Effector CD4-positive, alpha-beta T cell (primary cell): ENCODE results near the gene CFAP58.

ENCODE experiments used
- DNase-seq: peaks from one replicate; pipeline ENCODE4 v3.0.0-alpha.2; 2020

Gene CFAP58

DNA sequence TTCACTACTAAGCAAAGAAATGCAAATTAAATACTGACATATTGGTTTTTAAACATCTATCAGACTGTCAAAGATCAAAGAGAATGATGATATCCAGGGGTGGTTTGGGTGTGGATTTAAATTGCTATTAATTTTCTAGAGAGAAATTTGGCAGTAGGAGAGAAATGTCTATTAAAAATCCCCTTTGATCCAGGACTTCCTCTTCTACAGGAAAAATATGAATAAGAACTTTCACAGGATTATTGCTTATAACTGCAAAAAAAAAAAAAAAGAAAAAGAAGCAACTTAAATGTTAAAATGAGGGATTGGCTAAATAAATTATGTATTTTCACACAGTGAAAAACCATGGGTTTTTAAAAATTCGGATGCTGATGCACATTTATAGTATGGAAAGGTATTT lies 21.0 kb downstream of the CFAP58 start:
- no peak for DNase-seq

DNA sequence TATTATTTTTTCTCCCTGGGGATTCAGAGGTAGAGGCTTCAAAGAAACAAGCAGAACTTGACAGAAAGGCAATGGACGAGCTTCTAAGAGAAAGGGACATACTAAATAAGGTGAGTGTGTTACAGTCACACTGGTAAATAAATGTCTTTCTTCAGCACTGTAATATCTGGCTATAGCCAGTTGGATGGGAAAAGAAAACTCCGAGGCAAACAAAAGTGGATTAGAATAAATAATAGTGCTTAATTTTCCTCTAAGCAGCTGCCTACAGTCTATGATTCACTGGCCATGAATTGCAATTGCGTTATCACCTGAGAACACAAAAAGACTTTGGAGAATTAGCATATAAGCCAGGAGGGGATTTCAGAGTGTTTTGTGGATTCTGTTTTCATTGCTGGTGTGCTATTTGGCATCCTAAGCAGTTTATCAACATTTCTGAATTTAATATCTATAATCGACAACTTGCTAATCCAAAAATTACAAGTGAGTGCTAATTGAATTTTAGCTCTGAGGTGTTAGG lies 23.2 kb downstream of the CFAP58 start:
- no peak for DNase-seq

DNA sequence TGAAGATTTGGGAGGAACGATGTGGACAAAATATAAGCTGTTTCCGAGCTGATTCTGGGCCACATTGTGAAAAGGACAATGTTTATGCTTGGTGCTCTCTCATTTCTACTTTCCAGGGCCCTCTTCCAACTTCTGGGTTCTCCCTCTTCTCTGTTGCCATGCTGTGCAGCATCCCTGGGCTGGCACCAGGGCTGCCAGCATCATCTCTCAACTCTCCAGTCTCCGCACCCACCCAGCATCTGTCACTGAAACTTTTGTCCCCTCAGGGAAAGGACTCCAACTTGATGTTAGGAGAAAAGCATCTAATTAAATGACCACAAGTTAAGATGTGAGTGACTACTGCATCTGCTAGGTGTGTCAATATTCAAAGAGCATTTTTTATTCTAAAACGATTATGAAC lies 26.7 kb downstream of the CFAP58 start:
- DNase-seq, result no peak

DNA sequence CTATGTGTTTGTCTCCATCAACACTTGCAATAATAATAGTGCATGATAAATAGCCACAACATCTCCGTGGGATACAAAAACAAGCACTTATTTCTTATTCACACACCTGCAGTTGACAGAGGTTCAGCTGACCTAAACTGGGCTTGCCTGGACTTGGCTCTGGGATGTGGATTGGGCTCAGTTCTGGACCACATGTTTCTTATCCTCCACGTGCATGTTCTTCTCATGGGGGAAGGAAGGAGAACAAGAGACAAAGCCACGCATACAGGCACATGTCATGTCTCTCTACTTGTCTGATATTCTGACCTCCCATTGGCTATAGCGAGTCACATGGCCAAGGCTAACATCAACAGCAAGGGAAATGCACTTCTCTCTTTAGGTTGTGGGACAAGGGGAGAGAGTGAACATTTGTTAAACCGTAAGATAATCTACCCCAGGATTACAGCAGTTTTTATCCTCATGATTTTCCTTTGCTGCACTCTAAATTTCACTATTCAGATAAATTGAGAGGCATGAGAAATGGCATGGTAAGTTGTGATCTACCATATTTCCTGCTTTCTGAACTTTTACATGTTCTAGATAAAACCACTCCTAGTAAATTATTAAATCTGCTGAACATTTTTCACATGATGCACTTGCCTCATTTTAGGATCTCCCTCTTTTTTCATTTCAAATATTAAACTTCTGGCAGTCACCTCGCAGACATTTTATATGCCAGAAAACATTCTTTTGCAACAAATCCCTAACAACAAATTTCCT lies 33.7 kb downstream of the CFAP58 start:
- DNase-seq, result no peak

DNA sequence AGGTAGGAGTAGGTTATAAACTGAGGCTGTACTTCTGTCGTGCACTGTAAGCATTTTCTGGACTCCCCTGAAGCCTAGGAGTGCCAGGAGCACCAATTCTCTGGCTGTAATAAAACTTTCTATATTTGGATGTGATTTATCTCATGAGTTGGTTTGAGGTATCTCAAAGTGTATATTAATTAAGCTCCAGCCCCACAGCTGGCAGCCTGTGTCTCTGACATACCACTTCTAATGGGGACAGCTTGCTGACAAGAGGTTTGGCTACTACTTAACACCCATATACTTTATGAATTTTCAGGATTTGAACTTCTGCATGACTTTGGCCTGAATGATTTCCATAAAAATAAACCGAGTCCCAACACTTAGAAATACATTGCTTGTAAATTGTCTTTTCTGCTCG lies 35.2 kb downstream of the CFAP58 start:
- DNase-seq, result no peak

DNA sequence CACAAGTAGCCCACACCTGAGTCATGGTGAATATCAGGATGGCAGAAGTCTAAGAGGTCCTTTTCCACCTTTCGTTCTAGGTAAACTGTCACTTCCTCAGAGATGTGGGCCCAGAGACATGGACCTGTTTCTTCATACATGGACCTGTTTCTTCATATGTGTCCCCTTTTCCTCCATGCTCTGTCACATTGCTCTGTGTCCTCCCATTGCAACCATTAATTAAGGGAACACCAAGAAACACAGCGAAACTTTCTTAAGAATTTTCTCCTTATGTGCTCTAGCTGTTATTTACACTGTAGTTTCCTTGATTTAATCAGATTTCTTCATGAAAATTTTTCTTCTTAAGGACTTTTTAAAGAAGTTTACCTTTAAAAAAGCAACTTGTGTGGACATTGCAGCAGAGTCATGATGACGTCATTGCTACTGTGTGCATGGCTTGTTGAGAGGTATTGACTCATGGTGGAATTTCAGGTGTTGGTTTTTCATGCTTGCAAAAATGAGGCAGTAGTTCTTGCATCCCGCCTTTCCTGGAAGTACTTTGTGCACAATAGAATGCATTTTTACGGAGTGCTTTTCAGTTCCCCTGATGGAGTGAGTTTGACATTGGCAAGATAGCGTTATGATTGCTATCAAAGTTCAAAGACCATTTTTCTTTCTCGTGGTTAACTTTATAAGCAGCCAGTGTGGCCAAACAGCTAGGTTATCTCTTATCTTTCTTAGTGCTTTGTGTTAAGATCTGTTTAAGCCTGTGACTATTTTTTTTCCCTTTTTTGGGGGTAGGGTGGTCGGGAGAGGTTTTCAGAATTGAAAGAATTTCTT lies 37.7 kb downstream of the CFAP58 start:
- DNase-seq, result no peak

DNA sequence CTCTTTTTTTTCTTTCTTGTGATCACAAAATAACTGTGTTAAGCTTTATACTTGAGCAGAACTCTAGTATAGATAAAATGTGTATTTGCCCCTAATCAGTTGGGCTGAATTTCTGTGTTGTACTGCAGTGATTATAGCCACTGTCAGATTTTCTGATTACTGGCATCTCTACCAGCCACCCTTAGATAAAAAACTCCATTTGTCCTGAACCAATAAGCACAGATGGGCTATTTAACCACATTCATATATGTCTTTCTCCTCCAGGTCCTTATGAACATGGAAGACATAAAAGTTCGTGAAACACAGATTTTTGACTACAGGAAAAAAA lies 38.3 kb downstream of the CFAP58 start:
- no peak for DNase-seq

DNA sequence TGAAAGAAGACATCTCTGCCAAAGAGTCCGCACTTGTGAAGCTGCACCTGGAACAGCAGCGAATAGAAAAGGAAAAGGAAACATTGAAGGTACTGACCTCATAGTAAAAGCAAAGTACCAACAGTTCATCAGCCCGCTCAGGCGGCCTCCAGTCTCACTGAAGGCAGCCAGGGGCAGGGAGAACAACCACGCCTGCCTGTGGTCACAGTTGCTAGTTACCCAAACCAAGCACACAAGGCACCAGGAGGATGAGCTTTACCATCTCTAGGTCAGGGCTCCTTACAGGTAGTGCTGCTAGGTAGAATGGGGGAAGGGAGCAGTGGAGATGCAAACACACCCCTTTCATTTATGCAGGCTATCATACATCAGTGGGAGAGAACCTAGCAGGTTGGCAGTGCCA lies 39.8 kb downstream of the CFAP58 start:
- no peak for DNase-seq

DNA sequence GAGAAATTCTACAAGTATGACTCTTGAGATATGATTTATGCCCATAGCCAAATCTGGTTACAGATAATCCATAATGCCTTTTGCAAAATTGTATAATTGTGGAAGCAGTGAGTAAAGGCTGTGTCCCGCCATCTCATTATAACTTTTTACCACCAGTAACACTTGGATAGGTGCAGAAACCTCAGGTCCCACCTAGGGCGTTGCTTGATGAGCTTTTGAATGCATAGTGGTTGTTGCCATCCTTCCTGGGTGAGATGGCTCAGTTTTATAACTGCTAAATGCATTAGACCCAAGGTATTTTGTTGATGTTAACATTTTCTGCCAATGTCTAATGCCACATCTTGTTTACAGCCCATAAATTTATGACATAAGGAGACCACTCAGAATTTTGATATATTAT lies 42.9 kb downstream of the CFAP58 start:
- DNase-seq, result no peak

DNA sequence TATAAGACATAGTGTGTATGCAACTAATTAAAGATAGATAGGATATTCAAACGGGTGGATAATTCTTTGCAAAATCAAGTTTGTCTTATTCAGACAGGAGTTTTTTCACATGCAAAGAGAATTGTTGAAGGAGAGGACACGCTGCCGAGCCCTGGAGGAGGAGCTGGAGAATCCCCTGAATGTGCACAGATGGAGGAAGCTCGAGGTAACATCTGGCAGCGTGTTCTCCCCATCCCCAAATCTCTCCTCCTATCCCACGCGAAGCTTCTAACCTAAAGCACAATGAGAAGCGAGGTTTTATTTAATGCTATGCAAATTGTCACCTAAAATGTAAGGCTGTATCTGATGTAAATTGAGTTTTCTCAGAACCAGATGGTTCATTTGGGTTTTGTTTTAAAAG lies 50.0 kb downstream of the CFAP58 start:
- no peak for DNase-seq

DNA sequence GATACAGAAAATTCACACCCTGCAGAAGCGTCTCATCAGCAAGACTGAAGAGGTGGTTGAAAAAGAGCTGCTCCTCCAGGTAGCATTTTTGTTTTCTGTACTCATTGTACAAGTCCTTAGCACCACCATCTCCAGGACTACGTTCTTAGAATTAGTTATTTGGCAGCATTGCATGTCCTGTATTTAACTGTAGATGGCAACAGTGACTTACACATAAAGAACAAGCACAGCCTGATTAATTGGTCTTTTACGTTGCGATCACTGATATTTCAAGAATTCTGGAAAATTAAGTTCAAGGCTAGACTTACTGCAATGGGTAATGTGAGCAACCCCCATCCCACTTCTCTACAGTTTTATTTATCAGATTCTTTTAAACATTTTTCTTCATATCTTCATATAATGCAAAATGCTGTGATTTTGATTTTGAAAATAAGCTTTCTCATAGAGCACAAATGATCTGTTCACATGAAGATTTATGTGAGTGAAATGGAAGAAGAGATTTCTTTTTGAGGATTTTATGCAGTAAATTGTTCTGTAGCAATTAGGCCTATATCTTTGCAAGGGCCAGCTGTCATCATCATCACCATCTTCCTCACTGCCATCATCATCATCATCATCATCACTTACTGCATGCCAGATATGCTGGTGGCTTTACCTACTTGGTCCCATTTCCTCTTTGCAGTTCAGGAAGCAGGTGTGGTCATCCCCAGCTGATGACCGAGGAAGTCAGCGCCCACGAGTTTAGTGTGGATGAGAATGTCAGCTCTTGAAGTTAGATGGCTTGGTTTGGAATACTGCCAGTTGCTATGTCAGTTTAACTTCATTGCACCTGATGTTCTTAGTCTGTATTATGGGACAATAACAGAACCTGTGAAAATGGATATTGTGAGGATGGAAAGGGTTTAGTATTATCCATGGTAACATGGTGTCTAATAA lies 53.4 kb downstream of the CFAP58 start:
- no peak for DNase-seq

DNA sequence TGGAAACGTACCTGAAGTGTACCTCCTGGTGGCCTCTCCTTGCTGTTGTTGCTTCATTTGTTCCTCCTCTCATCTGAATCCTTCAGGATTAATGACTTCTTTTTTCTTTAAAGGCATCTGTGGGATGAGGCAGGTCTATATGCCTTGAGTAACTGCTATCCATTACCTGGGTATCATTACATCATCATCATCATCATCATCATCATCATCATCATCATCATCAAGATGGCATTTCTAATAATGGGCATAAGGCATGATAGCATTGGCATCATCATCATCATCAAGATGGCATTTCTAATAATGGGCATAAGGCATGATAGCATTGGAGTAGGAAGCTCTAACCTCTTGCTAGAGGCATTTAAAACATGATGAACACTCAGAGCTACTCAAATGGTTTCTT lies 59.9 kb downstream of the CFAP58 start:
- no peak for DNase-seq

DNA sequence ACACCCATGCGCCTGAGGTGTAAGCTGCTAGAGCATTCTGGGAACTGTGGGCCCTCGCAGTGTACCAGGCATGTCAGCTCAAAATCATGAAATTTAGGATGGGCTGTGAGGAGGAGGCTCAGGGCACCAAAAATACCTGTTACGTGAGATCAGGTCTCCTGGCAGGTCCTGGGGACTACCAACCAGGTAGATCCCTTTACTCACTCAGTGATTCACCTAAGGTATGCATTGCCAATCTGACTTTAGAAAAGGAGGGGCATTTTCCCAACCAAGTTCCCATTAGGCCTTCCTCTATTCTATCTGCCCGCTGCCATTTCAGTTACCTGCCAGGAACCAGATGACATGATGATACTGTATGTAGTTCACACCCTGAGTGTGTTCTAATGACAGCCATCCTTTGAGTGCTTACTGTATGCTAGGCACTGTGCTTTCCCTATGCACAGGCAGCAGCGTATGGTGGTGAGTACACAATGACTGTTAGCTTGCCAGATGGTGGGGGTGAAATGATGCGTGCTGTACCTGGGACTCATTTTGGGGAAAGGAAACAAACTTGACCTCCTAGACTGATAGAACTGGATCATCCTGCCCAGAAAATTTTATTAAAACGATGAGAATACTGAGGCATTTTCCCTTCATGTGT lies 62.0 kb downstream of the CFAP58 start:
- DNase-seq, result no peak

DNA sequence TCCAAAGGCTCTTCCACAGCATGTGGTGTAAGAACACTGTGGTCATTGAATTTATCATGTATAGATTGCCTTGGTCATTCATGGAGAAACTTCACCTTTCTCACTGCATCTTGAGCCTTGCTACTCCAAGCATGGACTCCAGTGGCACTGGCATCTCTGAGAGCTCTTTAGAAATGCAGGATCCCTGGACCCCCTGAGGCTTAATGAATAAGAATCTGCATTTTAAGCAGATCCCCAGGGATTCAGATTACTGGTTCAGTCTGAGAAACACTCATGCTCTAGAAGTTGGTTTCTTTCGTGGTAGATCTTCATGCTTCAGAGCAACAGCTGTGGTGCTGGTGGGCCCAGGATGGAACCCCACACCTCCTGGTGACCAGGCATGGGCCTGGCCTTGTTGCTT lies 63.2 kb downstream of the CFAP58 start:
- DNase-seq, result no peak

DNA sequence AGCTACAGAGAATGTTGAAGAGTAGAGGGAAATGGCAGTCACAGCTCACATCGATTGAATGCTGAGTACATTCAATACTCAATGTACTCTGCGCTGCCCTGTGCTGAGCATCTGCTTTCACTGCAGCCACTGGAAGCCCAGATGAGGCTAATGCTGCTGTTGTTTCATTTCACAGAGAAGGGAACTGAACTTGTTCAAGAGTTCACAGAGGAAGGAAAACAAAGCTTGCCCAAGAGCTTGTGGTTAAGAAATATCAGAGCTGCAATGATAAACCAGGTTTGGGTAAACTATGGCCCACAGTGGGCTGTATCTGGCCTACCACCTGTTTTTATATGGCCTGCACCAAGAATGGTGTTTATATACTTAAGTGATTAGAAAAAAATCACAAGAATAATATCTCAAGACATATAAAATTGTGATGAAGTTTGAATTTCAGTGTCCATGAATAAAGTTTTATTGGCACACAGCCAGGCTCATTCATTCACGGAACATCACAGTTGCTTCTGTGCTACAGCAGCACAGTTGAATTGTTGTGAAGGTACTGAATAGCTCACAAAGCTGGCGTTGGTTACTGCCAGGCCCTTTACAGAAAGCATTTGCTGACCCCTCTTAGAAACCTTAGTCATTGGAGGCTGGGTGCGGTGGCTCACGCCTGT lies 64.1 kb downstream of the CFAP58 start:
- DNase-seq, result no peak

DNA sequence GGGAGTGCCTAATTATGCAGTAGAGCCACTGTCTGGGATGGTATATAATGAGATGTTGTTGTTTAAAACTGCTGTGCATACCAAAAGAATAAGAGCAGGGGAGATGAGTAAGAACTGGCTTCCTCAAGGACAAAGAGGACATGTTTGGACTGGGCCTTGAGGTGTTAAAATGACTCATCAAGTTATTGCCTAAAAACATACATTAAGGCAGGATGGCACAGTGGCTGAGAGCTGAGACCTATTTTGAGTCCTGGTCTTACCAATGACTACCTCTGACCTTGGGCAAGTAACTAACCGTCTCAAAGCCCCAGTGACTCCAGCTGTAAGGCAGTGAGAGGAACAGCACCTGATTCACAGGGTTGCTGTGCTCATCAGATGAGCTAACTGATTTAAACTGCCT lies 71.1 kb downstream of the CFAP58 start:
- no peak for DNase-seq

DNA sequence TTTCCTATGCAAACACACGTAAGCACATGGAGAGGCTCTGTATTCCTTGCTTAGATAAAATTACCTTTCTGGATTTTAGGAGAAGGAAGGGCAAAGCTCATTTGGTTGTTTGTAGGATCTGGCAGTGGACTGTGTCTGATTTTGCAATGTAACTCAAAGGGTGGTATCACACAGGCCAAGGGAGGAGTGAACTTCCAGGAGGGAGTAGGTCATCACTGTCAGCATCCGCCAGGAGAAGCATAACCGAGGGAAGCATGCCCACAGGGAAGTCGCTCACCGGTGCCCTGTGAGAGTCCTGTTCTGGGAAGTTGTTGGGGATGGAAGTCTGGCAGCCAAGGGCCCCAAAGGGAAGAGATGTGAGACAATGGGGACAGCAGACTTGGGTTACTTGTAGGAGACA lies 74.4 kb downstream of the CFAP58 start:
- no peak for DNase-seq

DNA sequence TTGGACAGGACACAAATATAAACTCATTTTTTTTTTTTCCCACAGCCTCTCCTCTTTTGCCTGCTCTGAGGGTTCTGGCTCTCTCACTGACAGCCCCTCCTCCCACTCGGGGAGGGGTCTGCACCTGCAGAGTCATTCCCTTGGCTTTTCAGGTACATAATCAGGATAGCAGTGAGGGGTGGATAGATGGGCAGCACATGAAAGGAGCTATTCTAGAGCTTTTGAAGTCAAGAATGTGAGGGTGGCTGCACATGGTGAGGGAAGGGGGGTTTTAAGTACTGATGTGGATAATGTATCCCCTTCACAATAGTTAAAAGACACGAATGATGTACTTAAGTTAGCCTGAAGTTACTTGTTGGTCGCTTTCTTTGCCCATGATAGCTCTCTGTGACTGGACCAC lies 76.2 kb downstream of the CFAP58 start:
- no peak for DNase-seq

DNA sequence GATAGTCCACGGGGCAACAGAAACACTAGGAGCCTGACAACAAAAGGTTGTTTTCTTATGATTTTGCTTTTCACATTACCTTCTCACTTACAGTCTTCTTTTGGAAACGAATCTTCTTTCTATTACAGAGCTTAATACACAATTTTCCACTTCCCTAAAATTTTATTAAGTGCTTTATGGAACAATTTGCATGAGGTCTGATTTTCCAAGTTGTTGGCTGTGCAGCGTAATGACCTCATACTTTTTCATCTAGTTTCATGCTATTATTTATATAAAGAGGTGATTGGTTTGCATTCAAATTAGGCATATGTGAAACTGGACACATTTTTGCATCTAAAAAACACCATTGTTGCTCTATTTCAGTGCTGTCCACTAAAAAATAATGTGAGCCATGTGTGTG lies 76.7 kb downstream of the CFAP58 start:
- DNase-seq, result no peak

DNA sequence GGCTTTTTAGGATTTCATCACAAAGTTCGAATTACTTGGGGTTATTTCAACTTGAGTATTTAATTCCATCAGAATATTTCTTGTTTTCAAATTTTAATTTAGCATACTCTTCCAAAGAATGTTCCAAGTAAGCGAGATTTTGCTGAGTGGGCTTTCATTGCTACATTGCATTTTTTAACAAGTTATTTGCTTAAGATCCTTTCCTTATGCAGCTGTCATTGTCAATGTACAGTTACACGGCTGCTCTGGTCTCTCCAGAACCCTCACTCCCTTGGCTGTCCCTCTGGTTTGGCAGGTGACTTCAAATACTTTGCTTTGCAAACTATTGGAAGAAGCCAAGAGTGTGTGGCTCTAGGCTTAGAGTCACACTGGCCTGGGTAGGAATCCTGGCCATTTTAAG lies 80.0 kb downstream of the CFAP58 start:
- DNase-seq, result no peak

DNA sequence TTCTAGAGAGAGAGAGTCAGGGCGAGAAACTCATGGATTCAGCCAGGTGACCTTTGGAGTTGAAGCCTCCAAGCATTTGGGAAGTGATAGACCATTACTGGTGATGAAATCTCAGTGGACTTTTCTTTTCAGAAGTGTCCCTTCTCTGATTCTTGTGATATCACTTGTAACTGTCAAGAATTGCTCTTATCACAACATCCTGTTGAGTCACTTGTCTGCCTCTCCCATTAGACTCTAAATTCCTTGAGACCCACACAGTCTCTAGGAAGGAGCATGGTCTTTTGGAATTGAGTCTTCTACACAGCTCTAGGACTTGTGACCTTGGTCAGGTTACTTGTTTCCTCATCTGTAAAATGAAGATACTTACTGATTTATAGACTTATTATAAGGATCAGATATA lies 81.0 kb downstream of the CFAP58 start:
- DNase-seq, result no peak

DNA sequence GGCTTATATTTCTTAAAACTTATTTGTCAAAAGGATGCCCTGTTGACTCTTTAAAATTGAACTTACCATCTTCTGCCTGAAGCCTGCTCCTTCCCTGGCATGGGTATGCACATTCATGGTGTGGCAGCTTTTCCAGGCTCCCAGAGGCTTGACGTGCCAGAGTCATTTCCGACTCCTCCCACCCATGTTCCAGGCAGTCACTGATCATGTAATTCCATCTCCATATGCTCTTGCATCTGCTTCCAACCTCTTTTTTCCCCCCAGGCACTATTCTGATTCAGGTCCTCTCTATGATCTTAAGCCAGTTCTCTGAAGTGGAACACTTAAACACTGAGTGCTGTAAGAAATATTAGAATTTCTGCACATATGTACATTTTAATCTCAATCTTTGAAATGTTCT lies 82.2 kb downstream of the CFAP58 start:
- DNase-seq, result no peak
